Prostate gland (tissue), 2 donors: ENCODE data around the gene DRD2. TPM values are rescaled to one million over a fixed set of nuclear protein-coding genes. Genes with fewer than 3 reads are reported as not detected.
A peak's percentile ranks its signal among the peaks of the same experiment; 100 is the strongest.

Experiments
- DNase-seq: peaks from one replicate; pipeline ENCODE4 v3.0.0-alpha.2; 2019; ENCODE audit warnings: low spot score
- H3K27ac ChIP-seq, 2 donors: fragments of 200-600 bp; sonication (generic); 2 replicates each; pipeline ENCODE4 v1.5.1; 2017 to 2019
- H3K27me3 ChIP-seq: fragments of 200-600 bp; sonication (generic); replicated peaks from 2 replicates; pipeline ENCODE4 v1.5.1; 2019; ENCODE audit not compliant: insufficient read depth
- H3K36me3 ChIP-seq, 2 donors: fragments of 200-600 bp; sonication (generic); 1 replicate in 1 of 2; 2 replicates in 1 of 2; pipeline versions ENCODE4 v1.5.1 to v1.8.1; 2017 to 2019
- H3K4me1 ChIP-seq: fragments of 200-600 bp; sonication (generic); replicated peaks from 2 replicates; pipeline ENCODE4 v1.5.1; 2019
- H3K4me3 ChIP-seq, 2 donors: fragments of 200-600 bp; sonication (generic); 2 replicates each; pipeline ENCODE4 v1.5.1; 2017 to 2019
- H3K9me3 ChIP-seq: fragments of 200-600 bp; sonication (generic); 2 replicates; pipeline ENCODE4 v1.5.1; 2017
- CTCF ChIP-seq, 4 experiments: fragments of 200-600 bp in 2 of 4; fragments of 450-650 bp in 2 of 4; sonication (generic) in 2 of 4; IDR thresholded peaks; 1 replicate in 3 of 4; 2 replicates in 1 of 4; pipeline ENCODE4 v1.5.1; 2016 to 2019; ENCODE audit warnings: antibody characterized with exemption in 4 of 4, mild to moderate bottlenecking in 2 of 4, moderate library complexity in 2 of 4
- POLR2A ChIP-seq: fragments of 450-650 bp; IDR thresholded peaks from one replicate; pipeline ENCODE4 v1.6.1; 2016; ENCODE audit warnings: antibody characterized with exemption, mild to moderate bottlenecking
- POLR2AphosphoS5 ChIP-seq: sonication (generic); formaldehyde crosslinking; IDR thresholded peaks from one replicate; pipeline ENCODE4 v1.6.1; 2017; ENCODE audit warnings: antibody characterized with exemption
- WGBS: methylation state at CpG from one replicate; pipeline ENCODE4 v1.1.5; 2018; 5-methylcytosine and 5-hydroxymethylcytosine counted together
- intact Hi-C: fragments of 100-400 bp; cut with DNase I; formaldehyde crosslinking; loops from one replicate; pipeline ENCODE4 v1.14.2; 2022
- total RNA-seq, 2 donors: library from RNA; depleted of rRNA; stranded (reverse); fragments of >200 nt; gene quantifications; one replicate each; pipeline ENCODE4 v1.1.0, GENCODE V29; 2016

DRD2 gene
- total RNA-seq, 2 donors from 2014 or later: 0.68 to 2.4 TPM

GRCh38 chr11:113476553-113476952 is 1.4 kb upstream of the DRD2 start:
- 85% methylated on average over 3 of the region's 3 CpGs for WGBS
- no peak for DNase-seq
- TF ChIP-seq POLR2A (no peak), CTCF (IDR thresholded peaks at IDR 0.05) (no peak), POLR2AphosphoS5 (no peak)
- H3K4me1 ChIP-seq: no peaks in the 10 kb centered on the region
- H3K9me3 ChIP-seq: no peaks in the 10 kb centered on the region
- intact Hi-C loops: no loop called here
- no peak overlapping the region for H3K27ac ChIP-seq
- H3K4me3 ChIP-seq: no peak overlapping the region
- H3K27me3 ChIP-seq: peaks cover 10% of the 10 kb centered on the region
- H3K36me3 ChIP-seq: no peaks in the 10 kb centered on the region

GRCh38 chr11:113474362-113475159 is 637 bp downstream of the DRD2 start:
- Histone ChIP-seq H3K4me1 (no peaks in the 10 kb centered on the region), H3K27me3 (peaks cover 10% of the 10 kb centered on the region), H3K4me3 (peak overlapping the region in 1 of 2 donors; percentile 11), H3K9me3 (no peaks in the 10 kb centered on the region), H3K27ac (no peak overlapping the region), H3K36me3 (no peaks in the 10 kb centered on the region)
- 3% methylated on average over 60 of the region's 70 CpGs for WGBS
- peak; percentile 57 for DNase-seq
- TF ChIP-seq CTCF (IDR thresholded peaks at IDR 0.05) (no peak), POLR2AphosphoS5 (peak; percentile 34)
- intact Hi-C loops: no loop called here

- Histone ChIP-seq H3K4me3 (no peak overlapping the region), H3K36me3 (no peaks in the 10 kb centered on the region), H3K9me3 (no peaks in the 10 kb centered on the region), H3K27me3 (peaks cover 10% of the 10 kb centered on the region), H3K4me1 (no peaks in the 10 kb centered on the region), H3K27ac (no peak overlapping the region)
- no peak for DNase-seq
- intact Hi-C loops: no loop called here
- 31% methylated on average over 9 of the region's 9 CpGs for WGBS
- no peak for TF ChIP-seq CTCF (IDR thresholded peaks at IDR 0.05)
- TF ChIP-seq POLR2AphosphoS5: no peak
- no peak for TF ChIP-seq POLR2A
These were observed 1.2 kb downstream of the DRD2 start for GRCh38 chr11:113473983-113474361.

- WGBS: 50% methylated on average over 1 of the region's 1 CpG
- no peak for TF ChIP-seq CTCF (IDR thresholded peaks at IDR 0.05)
- no peak for TF ChIP-seq POLR2A
- no peak for TF ChIP-seq POLR2AphosphoS5
- DNase-seq: no peak
- H3K4me1 ChIP-seq: no peaks in the 10 kb centered on the region
- intact Hi-C loops: no loop called here
- no peak overlapping the region for H3K4me3 ChIP-seq
- no peak overlapping the region for H3K27ac ChIP-seq
- H3K27me3 ChIP-seq: peaks cover 10% of the 10 kb centered on the region
- no peaks in the 10 kb centered on the region for H3K36me3 ChIP-seq
- no peaks in the 10 kb centered on the region for H3K9me3 ChIP-seq
These were observed 2.7 kb downstream of the DRD2 start for GRCh38 chr11:113472471-113472870.

GRCh38 chr11:113470233-113470632 is 5.0 kb downstream of the DRD2 start:
- DNase-seq: no peak
- TF ChIP-seq POLR2A: no peak
- TF ChIP-seq POLR2AphosphoS5: no peak
- TF ChIP-seq CTCF (IDR thresholded peaks at IDR 0.05): no peak

More at GRCh38 chr11:113470233-113470632, 5.0 kb downstream of the DRD2 start:
- Histone ChIP-seq H3K36me3 (no peaks in the 10 kb centered on the region), H3K9me3 (no peaks in the 10 kb centered on the region), H3K27me3 (peaks cover 1% of the 10 kb centered on the region), H3K4me1 (no peaks in the 10 kb centered on the region), H3K27ac (no peak overlapping the region), H3K4me3 (no peak overlapping the region)
- WGBS: 50% methylated on average over 5 of the region's 5 CpGs
- intact Hi-C loops: no loop called here
